ENCODE data around the gene IMMT. TPM values are rescaled to one million over a fixed set of nuclear protein-coding genes. Genes with fewer than 3 reads are reported as not detected.

IMMT gene
- total RNA-seq, 6 donors from 2014 or later = 36.7 to 65.4 (median 54.8) TPM

DNA sequence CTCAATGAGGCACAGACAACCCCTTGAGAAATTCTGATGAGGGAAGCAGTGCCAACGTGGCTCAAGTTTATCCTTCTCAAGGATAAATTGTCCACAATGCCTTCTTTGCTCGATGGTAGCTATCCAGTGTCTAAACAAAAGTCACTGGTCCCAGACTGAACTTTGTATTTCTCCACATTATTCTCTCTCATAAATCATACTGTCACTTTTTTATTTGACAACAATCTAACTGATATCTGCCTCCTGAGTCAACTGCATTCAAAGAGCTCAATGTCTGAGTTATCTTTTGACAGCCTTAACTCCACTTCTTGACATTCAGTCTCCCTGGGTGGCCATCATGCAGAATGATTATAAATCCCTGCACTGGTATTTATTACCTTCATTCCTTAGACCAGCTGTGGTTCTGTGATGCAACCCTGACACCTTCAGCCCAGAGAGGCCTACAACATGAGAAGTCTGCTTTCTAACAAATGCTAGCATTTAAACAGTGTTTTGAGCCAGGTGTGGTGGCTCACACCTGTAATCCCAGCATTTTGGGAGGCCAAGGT, 38.2 kb downstream of the IMMT start:
- WGBS, 2 donors = 90 to 96% methylated on average over 2 of the region's 2 CpGs
- Histone ChIP-seq H3K27ac (no peak overlapping the region), H3K4me1 (no peaks in the 10 kb centered on the region), H3K4me3 (no peak overlapping the region), H3K27me3 (no peaks in the 10 kb centered on the region), H3K36me3 (peaks cover 20 to 78% (median 52%) of the 10 kb centered on the region in 4 donors), H3K9me3 (no peaks in the 10 kb centered on the region)
- ATAC-seq (ENCODE audit: low FRiP score in 2 of 2) = no peak
- no peak for TF ChIP-seq POLR2AphosphoS5 (IDR thresholded peaks at IDR 0.05)
- no peak for TF ChIP-seq EP300 (IDR thresholded peaks at IDR 0.05)
- TF ChIP-seq POLR2A (IDR thresholded peaks at IDR 0.05) = no peak
- TF ChIP-seq, protein P1, sequence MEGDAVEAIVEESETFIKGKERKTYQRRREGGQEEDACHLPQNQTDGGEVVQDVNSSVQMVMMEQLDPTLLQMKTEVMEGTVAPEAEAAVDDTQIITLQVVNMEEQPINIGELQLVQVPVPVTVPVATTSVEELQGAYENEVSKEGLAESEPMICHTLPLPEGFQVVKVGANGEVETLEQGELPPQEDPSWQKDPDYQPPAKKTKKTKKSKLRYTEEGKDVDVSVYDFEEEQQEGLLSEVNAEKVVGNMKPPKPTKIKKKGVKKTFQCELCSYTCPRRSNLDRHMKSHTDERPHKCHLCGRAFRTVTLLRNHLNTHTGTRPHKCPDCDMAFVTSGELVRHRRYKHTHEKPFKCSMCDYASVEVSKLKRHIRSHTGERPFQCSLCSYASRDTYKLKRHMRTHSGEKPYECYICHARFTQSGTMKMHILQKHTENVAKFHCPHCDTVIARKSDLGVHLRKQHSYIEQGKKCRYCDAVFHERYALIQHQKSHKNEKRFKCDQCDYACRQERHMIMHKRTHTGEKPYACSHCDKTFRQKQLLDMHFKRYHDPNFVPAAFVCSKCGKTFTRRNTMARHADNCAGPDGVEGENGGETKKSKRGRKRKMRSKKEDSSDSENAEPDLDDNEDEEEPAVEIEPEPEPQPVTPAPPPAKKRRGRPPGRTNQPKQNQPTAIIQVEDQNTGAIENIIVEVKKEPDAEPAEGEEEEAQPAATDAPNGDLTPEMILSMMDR (IDR thresholded peaks at IDR 0.05) = no peak
- DNase-seq = no peak

DNA sequence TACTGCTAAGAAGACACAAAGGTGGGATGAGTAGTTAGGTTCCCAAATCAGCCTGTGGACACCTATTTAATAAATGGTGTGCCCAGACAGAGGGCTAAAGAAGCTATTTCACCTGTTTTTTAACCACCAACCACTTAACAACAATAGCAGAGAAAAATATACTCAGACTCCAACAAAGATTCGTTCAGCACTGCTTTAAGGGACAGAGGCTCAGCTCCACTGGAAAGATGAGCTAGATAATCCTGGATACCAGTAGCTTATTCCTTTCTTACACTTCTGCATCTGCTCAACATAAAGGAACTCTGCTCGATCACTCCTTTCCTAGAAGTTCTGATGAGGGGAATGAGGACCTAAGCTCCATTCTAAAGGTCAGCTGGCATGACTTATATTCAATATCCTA, 44.8 kb downstream of the IMMT start:
- H3K9me3 ChIP-seq = no peaks in the 10 kb centered on the region

DNA sequence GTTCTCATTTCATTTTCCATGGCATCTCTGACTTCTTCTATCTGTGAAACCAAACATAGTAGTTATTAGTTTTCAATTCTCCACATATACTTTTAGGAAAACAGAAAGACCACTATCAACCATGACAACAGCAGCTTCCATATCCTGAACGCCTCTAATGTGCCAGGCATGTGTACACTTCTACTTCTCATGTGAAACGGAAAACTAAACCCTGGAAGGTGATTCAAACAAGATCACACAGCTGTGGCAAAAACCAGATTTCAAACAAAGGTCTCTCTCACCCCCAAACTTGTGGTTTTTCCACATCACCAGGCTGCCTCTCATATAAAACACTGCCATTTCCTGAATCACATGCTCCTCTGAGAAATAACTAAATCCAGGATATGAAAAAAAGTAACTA, 47.5 kb downstream of the IMMT start:
- Histone ChIP-seq H3K36me3 (peaks cover 22 to 86% (median 76%) of the 10 kb centered on the region in 4 donors), H3K4me1 (no peaks in the 10 kb centered on the region), H3K4me3 (no peak overlapping the region), H3K9me3 (no peaks in the 10 kb centered on the region), H3K27ac (no peak overlapping the region), H3K27me3 (no peaks in the 10 kb centered on the region)
- WGBS, 2 donors = 87 to 88% methylated on average over 2 of the region's 2 CpGs
- TF ChIP-seq, protein P1 (IDR thresholded peaks at IDR 0.05) = no peak
- TF ChIP-seq EP300 (IDR thresholded peaks at IDR 0.05) = no peak
- no peak for TF ChIP-seq POLR2A (IDR thresholded peaks at IDR 0.05)
- TF ChIP-seq POLR2AphosphoS5 (IDR thresholded peaks at IDR 0.05) = no peak
- no peak for ATAC-seq (ENCODE audit: low FRiP score in 2 of 2)
- DNase-seq = no peak

More for the DNA sequence above, 44.8 kb downstream of the IMMT start:
- no peaks in the 10 kb centered on the region for H3K27me3 ChIP-seq
- no peak overlapping the region for H3K27ac ChIP-seq
- no peaks in the 10 kb centered on the region for H3K4me1 ChIP-seq
- DNase-seq (no peak), ATAC-seq (ENCODE audit: low FRiP score in 2 of 2) (no peak)
- TF ChIP-seq POLR2AphosphoS5 (IDR thresholded peaks at IDR 0.05) (no peak), POLR2A (IDR thresholded peaks at IDR 0.05) (no peak), EP300 (IDR thresholded peaks at IDR 0.05) (no peak)
- TF ChIP-seq, protein P1 (IDR thresholded peaks at IDR 0.05) = no peak
- H3K4me3 ChIP-seq = no peak overlapping the region
- peaks cover 17 to 73% (median 62%) of the 10 kb centered on the region in 4 donors for H3K36me3 ChIP-seq
- 89 to 94% methylated on average over 2 of the region's 2 CpGs for WGBS, 2 donors

DNA sequence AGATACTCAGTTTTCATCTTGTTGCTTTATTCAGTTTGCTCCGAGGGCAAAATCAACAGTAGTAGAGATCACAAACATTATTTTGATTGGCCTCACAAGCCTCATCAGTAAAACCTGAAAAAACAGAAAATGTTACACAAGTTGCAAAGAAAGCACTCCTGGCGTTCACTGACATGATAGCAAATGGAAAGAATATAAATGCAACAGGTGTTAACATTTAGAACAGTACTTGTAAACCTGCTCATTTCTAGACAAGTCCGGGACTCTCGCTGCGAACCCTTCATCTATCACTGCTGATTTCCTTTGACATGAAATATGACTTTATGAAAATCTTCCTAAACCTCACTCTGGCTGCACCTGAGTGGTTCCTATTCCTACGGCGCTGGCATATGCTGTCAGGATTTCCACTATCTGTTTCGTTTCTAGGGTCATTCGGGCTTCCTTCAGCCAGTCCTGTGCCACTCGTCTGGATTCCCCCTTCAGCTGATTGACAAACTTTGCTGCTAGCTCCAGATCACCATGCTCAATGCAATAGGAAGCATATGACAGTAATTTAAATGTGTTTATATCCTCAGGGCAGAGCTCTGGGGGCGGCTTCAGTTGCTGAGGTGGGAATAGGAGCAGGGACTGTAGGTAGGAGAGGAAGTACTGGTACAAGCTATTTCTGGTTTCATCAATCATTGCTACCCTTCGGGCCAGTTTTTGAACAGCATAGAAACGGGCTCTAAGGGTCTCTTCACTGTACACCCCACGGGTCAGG, 51.2 kb downstream of the IMMT start:
- H3K4me1 ChIP-seq = no peaks in the 10 kb centered on the region
- TF ChIP-seq POLR2A (IDR thresholded peaks at IDR 0.05) (no peak), POLR2AphosphoS5 (IDR thresholded peaks at IDR 0.05) (no peak), EP300 (IDR thresholded peaks at IDR 0.05) (no peak)
- TF ChIP-seq, protein P1 (IDR thresholded peaks at IDR 0.05) = no peak
- 90 to 91% methylated on average over 14 of the region's 14 CpGs for WGBS, 2 donors
- H3K9me3 ChIP-seq = no peaks in the 10 kb centered on the region
- no peak overlapping the region for H3K27ac ChIP-seq
- ATAC-seq (ENCODE audit: low FRiP score in 2 of 2) (no peak), DNase-seq (no peak)
- peaks cover 22 to 99% (median 76%) of the 10 kb centered on the region in 4 donors for H3K36me3 ChIP-seq
- no peaks in the 10 kb centered on the region for H3K27me3 ChIP-seq
- no peak overlapping the region for H3K4me3 ChIP-seq

Measured in upper lobe of left lung (tissue), 6 donors.